MV-4-11 (cell line): ENCODE results near the gene SIAH3.
"Not testable (repeated sequence)": the region's sequence is repeated elsewhere in the genome, so short reads cannot be mapped to it uniquely, and the experiment has no call there.

Source experiments
- DNase-seq: peaks from one replicate; lab custom pipeline; 2025; lab: John Stamatoyannopoulos, UW

SIAH3 gene

GRCh38 chr13:45851171-45851921, at the start of gene SIAH3:
SIAH3 (minus strand) TSS chr13:45851753; CDS start chr13:45851629, 124 bp downstream.
- DNase-seq: no peak

GRCh38 chr13:45899406-45899805, 47.9 kb upstream of the SIAH3 start:
- DNase-seq: no peak

GRCh38 chr13:45897562-45897961, 46.0 kb upstream of the SIAH3 start:
- DNase-seq: no peak

- DNase-seq: no peak
Observed at GRCh38 chr13:45896285-45896684, 44.7 kb upstream of the SIAH3 start.

- no peak for DNase-seq
Observed at GRCh38 chr13:45895881-45896280, 44.3 kb upstream of the SIAH3 start.

- no peak for DNase-seq
Observed at GRCh38 chr13:45892513-45892912, 41.0 kb upstream of the SIAH3 start.

GRCh38 chr13:45889590-45890243, 38.2 kb upstream of the SIAH3 start:
- no peak for DNase-seq

GRCh38 chr13:45886466-45886865, 34.9 kb upstream of the SIAH3 start:
- peak; percentile 6 for DNase-seq

- no peak for DNase-seq
Observed at GRCh38 chr13:45885194-45885593, 33.6 kb upstream of the SIAH3 start.

GRCh38 chr13:45882626-45883025, 31.1 kb upstream of the SIAH3 start:
- DNase-seq: no peak

- no peak for DNase-seq
Observed at GRCh38 chr13:45881353-45881752, 29.8 kb upstream of the SIAH3 start.

- no peak for DNase-seq
Observed at GRCh38 chr13:45880242-45880641, 28.7 kb upstream of the SIAH3 start.

- DNase-seq: no peak
Observed at GRCh38 chr13:45879666-45880065, 28.1 kb upstream of the SIAH3 start.

GRCh38 chr13:45878966-45879365, 27.4 kb upstream of the SIAH3 start:
- DNase-seq: no peak

GRCh38 chr13:45876781-45877180, 25.2 kb upstream of the SIAH3 start:
- no peak for DNase-seq

GRCh38 chr13:45875951-45876350, 24.4 kb upstream of the SIAH3 start:
- no peak for DNase-seq

GRCh38 chr13:45873491-45874325, 22.2 kb upstream of the SIAH3 start:
- no peak for DNase-seq

- no peak for DNase-seq
Observed at GRCh38 chr13:45872566-45872965, 21.0 kb upstream of the SIAH3 start.

- not testable (repeated sequence) for DNase-seq
Observed at GRCh38 chr13:45871201-45871600, 19.6 kb upstream of the SIAH3 start.

- DNase-seq: no peak
Observed at GRCh38 chr13:45870232-45870631, 18.7 kb upstream of the SIAH3 start.

GRCh38 chr13:45865414-45865813, 13.9 kb upstream of the SIAH3 start:
- DNase-seq: no peak

GRCh38 chr13:45863709-45864590, 12.4 kb upstream of the SIAH3 start:
- no peak for DNase-seq
